Kidney (tissue), 14 donors: ENCODE measurements around the gene WDR81. TPM values are rescaled to one million over a fixed set of nuclear protein-coding genes. Genes with fewer than 3 reads are reported as not detected.
A peak's percentile ranks its signal among the peaks of the same experiment; 100 is the strongest.

ENCODE experiments used
- DNase-seq, 5 donors: peaks; one replicate each; pipeline ENCODE4 v3.0.0-alpha.2; 2013 to 2020
- FAIRE-seq: peaks from 2 replicates; lab custom pipeline; 2012; peaks lifted over from hg19 to GRCh38; lab: Jason Lieb, UNC
- H3K27ac ChIP-seq, 2 donors: one replicate each; pipeline ENCODE4 v1.7.0; 2013; ENCODE audit warnings: low read depth in 2 of 2, low read length in 2 of 2, inconsistent platforms in 1 of 2
- H3K27me3 ChIP-seq: one replicate; pipeline ENCODE4 v1.7.1; 2013; ENCODE audit warnings: low read length, inconsistent platforms; ENCODE audit not compliant: control insufficient read depth, insufficient read depth
- H3K36me3 ChIP-seq, 3 donors: one replicate each; pipeline versions ENCODE4 v1.7.0 to v1.7.1; 2013; ENCODE audit warnings: low read length in 3 of 3, control low read depth in 1 of 3, inconsistent platforms in 1 of 3; ENCODE audit not compliant: insufficient read depth in 3 of 3, control insufficient read depth in 2 of 3
- H3K4me1 ChIP-seq, 3 donors: one replicate each; pipeline versions ENCODE4 v1.7.0 to v1.7.1; 2013; ENCODE audit warnings: low read length in 3 of 3, inconsistent platforms in 1 of 3, low read depth in 1 of 3; ENCODE audit not compliant: control insufficient read depth in 2 of 3, insufficient read depth in 2 of 3
- H3K4me3 ChIP-seq, 3 donors: one replicate each; pipeline versions ENCODE4 v1.7.0 to v1.8.1; 2013; ENCODE audit warnings: low read length in 3 of 3, control low read depth in 1 of 3, inconsistent platforms in 1 of 3
- H3K9ac ChIP-seq, 3 donors: one replicate each; pipeline versions ENCODE4 v1.7.0 to v1.7.1; 2013; ENCODE audit warnings: low read length in 3 of 3, control low read depth in 1 of 3, inconsistent platforms in 1 of 3
- H3K9me3 ChIP-seq, 3 donors: one replicate each; pipeline versions ENCODE4 v1.7.0 to v1.7.1; 2013; ENCODE audit warnings: low read length in 3 of 3, control low read depth in 1 of 3, inconsistent platforms in 1 of 3; ENCODE audit not compliant: control insufficient read depth in 2 of 3, insufficient read depth in 1 of 3
- CTCF ChIP-seq: IDR thresholded peaks from 3 replicates; pipeline ENCODE4 v1.5.1; 2012; ENCODE audit warnings: mild to moderate bottlenecking, moderate library complexity, borderline replicate concordance; ENCODE audit not compliant: insufficient read depth; ENCODE audit errors: extremely low read depth
- intact Hi-C: fragments of 100-400 bp; cut with DNase I; formaldehyde crosslinking; loops from one replicate; pipeline ENCODE4 v1.11.1; 2022
- polyA plus RNA-seq: library from polyadenylated mRNA; stranded (reverse); fragments of 350-450 nt; fragmentation: Illumina TruSeq; extraction: RNeasy Lipid Tissue Mini Kit (QIAGEN cat#74804); gene quantifications from one replicate; pipeline ENCODE4 v1.2.3, GENCODE V29; 2014; ENCODE audit warnings: low read depth, low replicate concordance; ENCODE audit not compliant: insufficient read depth
- total RNA-seq: library from RNA; stranded (reverse); fragmentation: NEBNext Ultra II Directional; extraction: Animal tissue kit (Norgen Biotek cat#: 25700); gene quantifications from one replicate; pipeline ENCODE4 v1.2.1, GENCODE V29; 2021
- donor health status: control.
- donor health status: control.
- donor health status: control.
- donor health status: control.
- donor health status: control.
- donor health status: DM: yes; HTN: yes; CAD: no.
- donor health status: Normal renal cell carcinoma (clear cell type).

The WDR81 gene
- total and polyA plus RNA-seq, 2 donors from 2014 or later, result 16.1 to 28.5 TPM

- DNase-seq, result peak in 4 of 5 donors; percentile 26 to 81 (median 46)
- H3K4me1 ChIP-seq, result peaks cover 0 to 27% (median 0%) of the 10 kb centered on the region in 3 donors
- H3K9me3 ChIP-seq, result no peaks in the 10 kb centered on the region
- no peaks in the 10 kb centered on the region for H3K36me3 ChIP-seq
- intact Hi-C loops, result loop anchor here (10.0 kb wide), 1 partner anchor 50 kb away; no protein-coding TSS in a partner anchor
- TF ChIP-seq CTCF, result no peak
- H3K4me3 ChIP-seq, result peak overlapping the region; percentile 7 to 58 (median 56)
- FAIRE-seq, result no peak
- peak overlapping the region in 1 of 3 donors; percentile 12 for H3K9ac ChIP-seq
- peak overlapping the region in 1 of 2 donors; percentile 43 for H3K27ac ChIP-seq
- H3K27me3 ChIP-seq, result no peaks in the 10 kb centered on the region
Measured at GRCh38 chr17:1724869-1725641, 551 bp downstream of the WDR81 start.

GRCh38 chr17:1725642-1726511, 1.4 kb downstream of the WDR81 start:
- TF ChIP-seq CTCF, result no peak
- H3K4me3 ChIP-seq, result peak overlapping the region in 2 of 3 donors; percentile 56 to 58
- peaks cover 0 to 29% (median 0%) of the 10 kb centered on the region in 3 donors for H3K4me1 ChIP-seq
- no peak overlapping the region for H3K27ac ChIP-seq
- no peak overlapping the region for H3K9ac ChIP-seq
- H3K36me3 ChIP-seq, result no peaks in the 10 kb centered on the region
- intact Hi-C loops, result loop anchor here (10.0 kb wide), 1 partner anchor 49 kb away; no protein-coding TSS in a partner anchor
- no peak for FAIRE-seq
- no peaks in the 10 kb centered on the region for H3K27me3 ChIP-seq
- peak in 2 of 5 donors; percentile 36 to 70 for DNase-seq
- H3K9me3 ChIP-seq, result no peaks in the 10 kb centered on the region

GRCh38 chr17:1726626-1727257, 2.2 kb downstream of the WDR81 start:
- Histone ChIP-seq H3K36me3 (no peaks in the 10 kb centered on the region), H3K9ac (no peak overlapping the region), H3K27ac (no peak overlapping the region), H3K27me3 (no peaks in the 10 kb centered on the region), H3K4me3 (no peak overlapping the region), H3K9me3 (no peaks in the 10 kb centered on the region), H3K4me1 (peaks cover 0 to 32% (median 0%) of the 10 kb centered on the region in 3 donors)
- intact Hi-C loops, result loop anchor here (10.0 kb wide), 1 partner anchor 48 kb away; no protein-coding TSS in a partner anchor
- TF ChIP-seq CTCF, result no peak
- FAIRE-seq, result no peak
- DNase-seq, result peak in 2 of 5 donors; percentile 36 to 58
